Stimulated activated CD8-positive, alpha-beta memory T cell treated with anti-CD3 and anti-CD28 coated beads, Interleukin-12 subunit alpha, Interleukin-12 subunit beta, amount 100 ng/mL, for 24 hours (primary cell): ENCODE results near the gene SLC25A10.
"Not testable (repeated sequence)": the region's sequence is repeated elsewhere in the genome, so short reads cannot be mapped to it uniquely, and the experiment has no call there.

ENCODE experiments used
- DNase-seq: peaks from one replicate; pipeline ENCODE4 v3.0.0-alpha.2; 2020; ENCODE audit errors: extremely low read depth

SLC25A10 gene

GRCh38 chr17:81711814-81712467, at the start of gene SLC25A10:
SLC25A10 (plus strand) TSS chr17:81712284; CDS start chr17:81712427, 143 bp downstream.
- DNase-seq, result peak; percentile 61

- DNase-seq, result no peak
Observed at GRCh38 chr17:81664051-81664470, 48.0 kb upstream of the SLC25A10 start.

GRCh38 chr17:81665205-81666091, 46.6 kb upstream of the SLC25A10 start:
- DNase-seq, result no peak

GRCh38 chr17:81666092-81666341, 46.1 kb upstream of the SLC25A10 start:
- DNase-seq, result no peak

- peak; percentile 91 for DNase-seq
Observed at GRCh38 chr17:81666342-81667191, 45.5 kb upstream of the SLC25A10 start, which contains the start of the genes CCDC137 and OXLD1. CCDC137 (plus strand) TSS chr17:81666737; CDS start chr17:81666767, 30 bp downstream. OXLD1 (minus strand) TSS chr17:81666605; CDS start chr17:81666577, 28 bp downstream.

GRCh38 chr17:81667754-81668153, 44.3 kb upstream of the SLC25A10 start:
- DNase-seq, result no peak

GRCh38 chr17:81672504-81672903, 39.6 kb upstream of the SLC25A10 start:
- DNase-seq, result no peak

GRCh38 chr17:81672954-81673353, 39.1 kb upstream of the SLC25A10 start:
- DNase-seq, result no peak

GRCh38 chr17:81673561-81674258, 38.4 kb upstream of the SLC25A10 start:
- no peak for DNase-seq

GRCh38 chr17:81675515-81676221, 36.4 kb upstream of the SLC25A10 start:
- DNase-seq, result not testable (repeated sequence)

- no peak for DNase-seq
Observed at GRCh38 chr17:81676906-81677305, 35.2 kb upstream of the SLC25A10 start.

- DNase-seq, result no peak
Observed at GRCh38 chr17:81680150-81680549, 31.9 kb upstream of the SLC25A10 start.

GRCh38 chr17:81681672-81682071, 30.4 kb upstream of the SLC25A10 start:
- DNase-seq, result no peak

- no peak for DNase-seq
Observed at GRCh38 chr17:81682565-81683207, 29.4 kb upstream of the SLC25A10 start.

- DNase-seq, result no peak
Observed at GRCh38 chr17:81683208-81683583, 28.9 kb upstream of the SLC25A10 start.

GRCh38 chr17:81683584-81684441, 28.3 kb upstream of the SLC25A10 start, which contains the start of the genes ARL16 and HGS:
ARL16 (minus strand) TSS chr17:81683797; CDS start chr17:81683753, 44 bp downstream.
HGS (plus strand) TSS chr17:81684011; CDS start chr17:81684067, 56 bp downstream.
- peak; percentile 89 for DNase-seq

GRCh38 chr17:81684442-81684911, 27.6 kb upstream of the SLC25A10 start:
- DNase-seq, result no peak

- DNase-seq, result no peak
Observed at GRCh38 chr17:81685108-81685507, 27.0 kb upstream of the SLC25A10 start.

GRCh38 chr17:81686614-81687013, 25.5 kb upstream of the SLC25A10 start:
- DNase-seq, result no peak
